ENCODE results near the gene ANP32B.

ANP32B gene

GRCh38 chr9:98034593-98035546 lies 51.7 kb downstream of the ANP32B start:
- peak in 13 of 14 donors; percentile 4 to 71 (median 43) for DNase-seq

DNA sequence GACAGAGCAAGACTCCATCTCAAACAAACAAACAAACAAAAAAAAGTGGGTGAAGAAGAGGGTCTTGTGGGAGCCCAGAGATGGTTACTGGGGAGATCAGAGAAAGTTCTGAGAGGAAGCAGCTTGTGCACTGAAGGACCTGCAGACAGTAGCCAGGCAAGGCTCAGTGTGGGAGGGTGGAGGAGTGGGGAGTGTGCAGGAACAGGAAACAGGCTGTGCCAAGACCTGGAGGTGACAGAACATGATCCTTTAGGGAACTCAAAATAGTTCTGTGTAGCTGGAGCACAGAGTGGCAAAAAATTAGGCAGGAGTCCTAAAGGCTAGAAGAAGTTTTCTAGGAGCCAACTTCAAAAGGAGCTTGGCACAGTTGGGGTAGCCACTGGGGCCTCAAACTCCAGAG lies 54.2 kb downstream of the ANP32B start:
- no peak for DNase-seq

GRCh38 chr9:98038958-98039357 lies 55.8 kb downstream of the ANP32B start:
- no peak for DNase-seq

DNA sequence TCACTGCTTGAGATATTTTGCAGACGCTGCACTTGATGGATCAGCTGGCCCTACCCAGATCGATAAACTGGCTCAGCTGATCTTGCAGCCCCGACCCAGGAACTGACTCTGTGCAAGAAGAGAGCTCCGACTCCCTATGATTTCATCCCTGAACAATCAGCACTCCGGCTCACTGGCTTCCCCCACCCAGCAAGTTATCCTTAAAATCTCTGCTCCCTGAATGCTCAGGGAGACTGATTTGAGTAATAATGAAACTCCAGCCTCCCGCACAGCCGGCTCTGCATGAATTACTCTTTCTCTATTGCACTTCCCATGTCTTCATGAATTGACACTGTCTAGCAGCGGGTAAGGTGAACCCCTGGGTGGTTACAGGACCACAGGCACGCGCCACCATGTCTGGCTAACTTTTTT lies 56.5 kb downstream of the ANP32B start:
- DNase-seq: no peak

- no peak for DNase-seq
Measured at GRCh38 chr9:98040212-98040611, 57.1 kb downstream of the ANP32B start.

DNA sequence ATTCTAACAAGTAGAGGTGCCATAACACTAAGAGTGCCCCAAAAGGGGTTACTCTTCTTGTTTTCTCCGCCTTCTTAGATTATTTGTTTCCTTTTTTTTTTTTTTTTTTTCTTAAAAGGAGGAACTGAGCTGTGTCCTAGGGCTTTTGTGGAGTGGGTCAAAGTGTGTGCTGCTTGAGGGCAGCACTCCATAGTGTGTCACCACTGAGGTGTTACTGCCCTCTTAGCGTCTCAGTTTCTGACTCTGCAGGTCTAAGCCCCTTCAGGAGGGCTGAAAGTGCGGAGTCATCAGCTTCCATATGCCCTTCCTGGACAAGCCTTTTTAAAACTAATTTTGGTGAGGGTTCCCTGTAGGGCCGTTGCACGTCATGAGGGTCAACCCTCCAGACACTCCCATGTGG lies 60.8 kb downstream of the ANP32B start:
- no peak for DNase-seq

DNA sequence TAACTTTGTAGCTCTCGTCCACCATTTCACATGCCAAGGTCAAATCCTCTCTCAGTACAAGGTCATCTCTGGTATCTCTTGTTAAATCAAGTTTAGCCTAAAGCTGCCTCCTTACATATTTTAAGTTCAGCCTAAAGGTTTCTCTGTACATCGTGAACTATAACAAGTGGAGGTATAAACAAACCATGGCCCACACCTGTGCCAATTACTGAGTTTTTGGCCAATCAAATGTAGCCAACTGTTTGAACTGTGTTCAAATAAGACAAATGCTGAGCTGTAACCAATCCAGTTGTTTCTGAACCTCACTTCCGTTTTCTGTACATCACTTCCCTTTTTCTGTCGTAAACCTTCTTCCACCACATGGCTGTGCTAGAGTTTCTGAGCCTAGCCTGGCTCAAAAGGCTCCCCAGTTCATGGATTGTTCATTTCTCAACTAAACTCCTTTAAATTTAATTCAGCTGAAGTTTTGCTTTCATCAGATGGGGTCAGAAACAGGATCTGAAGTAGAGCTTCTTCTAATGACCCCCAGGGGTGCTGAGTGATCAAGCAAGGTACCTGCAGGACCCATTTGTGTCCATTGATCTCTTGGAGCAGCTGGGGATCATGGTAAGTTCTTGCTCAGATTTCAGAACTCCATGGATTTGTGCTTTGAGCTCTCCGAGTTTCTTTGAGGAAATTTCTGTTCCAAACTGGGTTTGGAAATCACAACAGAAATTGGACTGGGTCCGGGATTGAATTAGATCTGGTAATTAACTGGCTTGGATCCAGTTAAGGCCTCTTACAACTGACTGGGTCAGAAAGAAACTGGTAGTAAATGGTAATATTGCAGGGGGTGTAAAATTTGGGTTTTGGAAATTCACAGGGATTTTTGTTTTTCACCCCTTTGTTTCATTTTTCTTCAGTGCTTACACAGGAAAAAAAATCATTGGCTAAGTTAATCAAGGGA lies 62.4 kb downstream of the ANP32B start:
- no peak for DNase-seq

DNA sequence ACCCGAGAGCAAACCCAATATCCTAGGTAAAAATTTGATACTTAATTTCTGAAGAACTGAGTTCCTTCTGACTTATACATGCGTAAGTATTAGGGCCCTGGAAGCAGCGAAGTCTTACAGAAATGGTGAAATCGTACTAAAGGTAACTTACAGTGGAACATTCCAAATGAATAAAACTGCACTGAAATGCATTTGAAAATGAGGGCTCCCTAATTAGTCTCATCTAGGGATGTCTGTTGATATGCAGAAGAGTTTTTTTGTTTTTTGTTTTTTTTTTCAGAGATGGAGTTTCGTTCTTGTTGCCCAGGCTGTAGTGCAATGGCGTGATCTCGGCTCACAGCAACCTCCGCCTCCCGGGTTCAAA lies 63.0 kb downstream of the ANP32B start:
- DNase-seq: no peak

- DNase-seq: no peak
Measured at GRCh38 chr9:98047002-98047401, 63.9 kb downstream of the ANP32B start.

DNA sequence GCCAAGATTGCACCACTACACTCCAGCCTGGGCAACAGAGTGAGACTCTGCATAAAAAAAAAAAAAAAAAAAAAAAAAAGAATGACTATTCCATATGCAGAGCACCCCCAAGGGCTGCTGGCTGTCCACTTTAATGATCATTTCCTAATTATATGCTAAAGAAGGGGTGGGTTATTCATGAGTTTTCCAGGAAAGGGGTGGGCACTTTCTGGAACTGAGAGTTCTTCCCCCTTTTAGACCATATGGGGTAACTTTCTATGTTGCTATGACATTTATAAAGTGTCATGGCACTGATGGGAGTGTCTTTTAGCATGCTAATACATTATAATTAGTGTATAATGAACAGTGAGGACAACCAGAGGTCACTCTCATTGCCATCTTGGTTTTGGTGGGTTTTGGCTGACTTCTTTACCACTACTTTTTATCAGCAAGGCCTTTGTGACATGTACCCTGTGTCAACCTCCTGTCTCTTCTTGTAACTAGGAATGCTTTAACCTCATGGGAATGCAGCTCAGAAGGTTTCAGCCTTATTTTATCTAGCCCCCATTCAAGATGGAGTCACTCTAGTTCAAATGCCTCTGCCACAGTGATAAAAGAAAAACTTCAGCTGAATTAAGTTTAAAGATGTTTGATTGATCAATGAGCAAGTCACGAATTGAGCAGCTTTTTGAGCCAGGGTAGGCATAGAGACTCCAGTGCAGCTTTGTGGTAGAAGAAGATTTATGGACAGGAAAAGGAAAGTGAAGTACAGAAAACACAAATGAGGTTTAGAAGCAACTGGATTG lies 66.3 kb downstream of the ANP32B start:
- DNase-seq: no peak

DNA sequence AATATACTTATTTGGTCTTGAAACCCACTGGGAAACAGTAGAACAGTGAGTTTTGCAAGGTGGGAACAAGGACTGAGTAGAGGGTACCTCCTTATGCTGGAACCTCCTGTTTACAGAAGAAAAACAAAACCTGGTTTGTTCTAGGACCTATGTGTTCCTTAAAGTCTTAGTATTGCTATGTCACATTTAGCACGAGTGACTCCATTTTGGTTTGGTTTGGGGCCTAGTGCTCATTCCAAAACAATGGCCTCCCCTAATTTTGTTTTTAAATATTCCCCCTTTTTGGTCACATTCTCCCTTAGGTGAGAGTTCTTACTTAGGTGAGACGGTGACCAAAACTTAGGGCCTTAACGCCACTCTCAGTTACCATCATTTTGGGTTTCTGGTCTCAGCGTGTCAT lies 67.2 kb downstream of the ANP32B start:
- no peak for DNase-seq

GRCh38 chr9:98054376-98054951 lies 71.3 kb downstream of the ANP32B start:
- DNase-seq: no peak

- DNase-seq: peak in 13 of 14 donors; percentile 64 to 94 (median 85)
Measured at GRCh38 chr9:98056269-98057137, 73.4 kb downstream of the ANP32B start, which contains the start of gene NANS. Gene NANS (plus strand): TSS chr9:98056732. CDS start chr9:98056809, 77 bp downstream.

- DNase-seq: peak in 2 of 14 donors; percentile 31 to 70
Measured at GRCh38 chr9:98057138-98057799, 74.1 kb downstream of the ANP32B start.

DNA sequence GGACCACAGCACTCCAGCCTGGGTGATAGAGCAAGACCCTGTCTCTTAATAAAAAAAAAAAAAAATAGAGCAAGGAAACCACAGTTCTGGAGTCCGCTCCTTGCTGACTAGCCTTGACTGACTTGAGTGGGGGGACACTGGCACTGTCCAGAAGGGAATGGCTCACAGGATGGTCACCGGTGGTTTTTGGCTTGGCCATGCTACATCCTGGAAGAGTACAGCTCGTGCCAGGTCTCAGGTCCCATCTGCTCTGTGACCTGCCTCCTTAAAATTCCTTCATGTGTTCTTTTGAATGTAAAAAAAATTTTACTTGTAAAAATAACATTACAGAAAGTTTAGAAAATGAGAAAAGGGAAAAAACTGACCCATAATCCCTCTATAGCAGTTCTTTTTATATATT lies 79.0 kb downstream of the ANP32B start:
- no peak for DNase-seq

DNA sequence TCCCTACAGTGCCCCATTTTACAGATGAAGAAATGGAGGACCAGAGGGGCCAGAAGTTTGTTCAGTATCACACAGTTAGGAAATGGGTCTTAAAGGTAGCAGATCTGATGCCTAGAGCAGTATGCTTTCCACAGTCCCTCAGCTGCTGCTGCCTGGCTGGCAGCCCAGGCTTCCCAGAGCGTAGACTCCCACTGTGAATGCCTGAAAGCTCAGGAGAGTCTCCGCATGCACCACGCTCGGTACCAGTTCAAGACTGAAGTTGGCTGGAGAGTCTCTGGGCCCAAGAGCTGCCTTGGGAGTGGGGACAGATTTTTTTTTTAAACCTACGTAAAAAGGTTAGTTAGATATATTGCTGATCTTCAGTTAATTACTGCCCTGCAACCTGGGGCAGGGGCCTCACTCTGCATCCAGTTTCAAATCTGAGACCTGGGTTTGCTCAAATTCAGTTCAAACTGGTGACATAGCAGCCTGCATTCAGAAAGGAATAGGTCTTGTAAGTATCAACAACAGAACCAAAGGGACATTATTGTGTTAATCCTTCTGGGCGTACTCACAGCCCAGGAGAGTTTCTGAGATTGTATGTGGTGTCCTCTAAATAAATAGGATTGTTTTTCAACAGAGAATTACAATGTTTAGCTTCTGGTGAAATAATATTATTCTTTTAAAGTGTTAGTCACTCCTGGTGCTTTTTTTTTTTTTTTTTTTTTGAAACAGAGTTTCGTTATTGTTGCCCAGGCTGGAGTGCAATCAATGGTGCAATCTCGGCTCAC lies 81.7 kb downstream of the ANP32B start:
- no peak for DNase-seq
